ENCODE data around the gene SPART. TPM values are rescaled to one million over a fixed set of nuclear protein-coding genes. Genes with fewer than 3 reads are reported as not detected.

The SPART gene, protein sequence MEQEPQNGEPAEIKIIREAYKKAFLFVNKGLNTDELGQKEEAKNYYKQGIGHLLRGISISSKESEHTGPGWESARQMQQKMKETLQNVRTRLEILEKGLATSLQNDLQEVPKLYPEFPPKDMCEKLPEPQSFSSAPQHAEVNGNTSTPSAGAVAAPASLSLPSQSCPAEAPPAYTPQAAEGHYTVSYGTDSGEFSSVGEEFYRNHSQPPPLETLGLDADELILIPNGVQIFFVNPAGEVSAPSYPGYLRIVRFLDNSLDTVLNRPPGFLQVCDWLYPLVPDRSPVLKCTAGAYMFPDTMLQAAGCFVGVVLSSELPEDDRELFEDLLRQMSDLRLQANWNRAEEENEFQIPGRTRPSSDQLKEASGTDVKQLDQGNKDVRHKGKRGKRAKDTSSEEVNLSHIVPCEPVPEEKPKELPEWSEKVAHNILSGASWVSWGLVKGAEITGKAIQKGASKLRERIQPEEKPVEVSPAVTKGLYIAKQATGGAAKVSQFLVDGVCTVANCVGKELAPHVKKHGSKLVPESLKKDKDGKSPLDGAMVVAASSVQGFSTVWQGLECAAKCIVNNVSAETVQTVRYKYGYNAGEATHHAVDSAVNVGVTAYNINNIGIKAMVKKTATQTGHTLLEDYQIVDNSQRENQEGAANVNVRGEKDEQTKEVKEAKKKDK
- 10 to 100 TPM; 20.9 to 24.9 TPM for total RNA-seq

GRCh38 chr13:36346222-36347083, at the start of gene SPART:
TSS of gene SPART (minus strand) at chr13:36346394. CDS start at chr13:36335830, 10,564 bp downstream.
- DNase-seq, result peak; percentile 93
- no peaks in the 10 kb centered on the region for H3K36me3 Mint-ChIP-seq (ENCODE audit: low read depth)
- H3K27me3 Mint-ChIP-seq, result no peaks in the 10 kb centered on the region
- POLR2A ChIA-PET, result no interaction called here
- peak within 1 kb of the TSS; percentile 90 for H3K4me3 Mint-ChIP-seq
- peak within 1 kb of the TSS; percentile 98 for H3K27ac Mint-ChIP-seq
- H3K4me1 Mint-ChIP-seq, result peaks cover 28% of the 10 kb centered on the region
- H3K9me3 Mint-ChIP-seq, result no peaks in the 10 kb centered on the region
- CTCF ChIA-PET, result interaction anchor here (0.6 to 2.0 kb wide), 11 partner anchors 9 to 654 kb away, joined by 3 to 12 read pairs (median 3); no protein-coding TSS in a partner anchor

DNA sequence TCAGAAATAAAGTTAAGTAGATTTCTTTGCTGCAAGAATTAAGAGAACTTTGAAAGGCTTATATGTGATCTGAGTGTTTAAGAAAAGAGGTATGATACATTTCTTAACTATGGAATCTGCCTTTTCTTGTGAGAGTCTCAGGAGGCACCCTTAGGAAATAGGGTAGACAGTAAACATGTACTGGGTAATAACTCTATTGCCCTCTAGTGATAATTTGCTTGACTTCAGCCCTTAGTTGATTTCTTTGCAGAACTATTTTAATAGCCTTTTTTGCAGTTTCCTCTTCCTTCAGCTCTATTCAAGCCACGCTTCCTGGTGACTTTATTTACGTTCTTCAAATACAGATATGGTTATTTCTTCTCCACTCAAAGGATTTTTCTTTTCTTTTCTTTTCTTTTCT, 49.1 kb upstream of the SPART start:
- peaks cover 13% of the 10 kb centered on the region for H3K27me3 Mint-ChIP-seq
- DNase-seq, result no peak
- CTCF ChIA-PET, result interaction anchor here (1.0 kb wide), 1 partner anchor 28 kb away, joined by 3 read pairs; no protein-coding TSS in a partner anchor
- no peaks in the 10 kb centered on the region for H3K9me3 Mint-ChIP-seq
- H3K27ac Mint-ChIP-seq, result no peak overlapping the region
- H3K36me3 Mint-ChIP-seq (ENCODE audit: low read depth), result no peaks in the 10 kb centered on the region
- POLR2A ChIA-PET, result no interaction called here
- no peak overlapping the region for H3K4me3 Mint-ChIP-seq
- no peaks in the 10 kb centered on the region for H3K4me1 Mint-ChIP-seq

DNA sequence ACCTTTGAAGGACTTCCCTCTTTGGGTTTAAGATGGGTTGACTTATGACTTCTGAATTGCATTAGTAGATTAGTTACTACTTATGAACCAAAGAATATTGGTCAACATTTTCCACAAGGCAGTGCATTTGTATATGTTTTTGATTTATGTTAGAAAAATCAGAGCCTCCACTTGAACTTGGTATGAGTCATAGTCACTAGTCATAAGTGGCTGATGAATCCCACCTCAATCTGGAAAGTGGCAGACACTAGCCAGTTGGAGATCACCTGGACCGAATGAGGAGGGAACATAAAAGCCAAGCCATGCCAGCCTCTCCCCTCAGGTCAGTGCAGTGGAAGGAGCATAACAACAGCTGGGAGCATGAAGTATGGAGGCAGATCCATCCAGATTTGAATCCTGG, 39.3 kb upstream of the SPART start:
- H3K27me3 Mint-ChIP-seq, result peaks cover 4% of the 10 kb centered on the region
- DNase-seq, result no peak
- CTCF ChIA-PET, result no interaction called here
- H3K27ac Mint-ChIP-seq, result no peak overlapping the region
- H3K4me1 Mint-ChIP-seq, result no peaks in the 10 kb centered on the region
- POLR2A ChIA-PET, result no interaction called here
- H3K9me3 Mint-ChIP-seq, result no peaks in the 10 kb centered on the region
- H3K36me3 Mint-ChIP-seq (ENCODE audit: low read depth), result no peaks in the 10 kb centered on the region
- no peak overlapping the region for H3K4me3 Mint-ChIP-seq

- no peaks in the 10 kb centered on the region for H3K9me3 Mint-ChIP-seq
- CTCF ChIA-PET, result no interaction called here
Observed at GRCh38 chr13:36382030-36382429, 35.8 kb upstream of the SPART start.

GRCh38 chr13:36377826-36378468, 31.8 kb upstream of the SPART start:
- no peaks in the 10 kb centered on the region for H3K27me3 Mint-ChIP-seq
- H3K36me3 Mint-ChIP-seq (ENCODE audit: low read depth), result no peaks in the 10 kb centered on the region

More at GRCh38 chr13:36382030-36382429, 35.8 kb upstream of the SPART start:
- no peak for DNase-seq
- no peak overlapping the region for H3K27ac Mint-ChIP-seq
- H3K36me3 Mint-ChIP-seq (ENCODE audit: low read depth), result no peaks in the 10 kb centered on the region
- no peaks in the 10 kb centered on the region for H3K4me1 Mint-ChIP-seq
- no peak overlapping the region for H3K4me3 Mint-ChIP-seq
- no peaks in the 10 kb centered on the region for H3K27me3 Mint-ChIP-seq
- POLR2A ChIA-PET, result no interaction called here

DNA sequence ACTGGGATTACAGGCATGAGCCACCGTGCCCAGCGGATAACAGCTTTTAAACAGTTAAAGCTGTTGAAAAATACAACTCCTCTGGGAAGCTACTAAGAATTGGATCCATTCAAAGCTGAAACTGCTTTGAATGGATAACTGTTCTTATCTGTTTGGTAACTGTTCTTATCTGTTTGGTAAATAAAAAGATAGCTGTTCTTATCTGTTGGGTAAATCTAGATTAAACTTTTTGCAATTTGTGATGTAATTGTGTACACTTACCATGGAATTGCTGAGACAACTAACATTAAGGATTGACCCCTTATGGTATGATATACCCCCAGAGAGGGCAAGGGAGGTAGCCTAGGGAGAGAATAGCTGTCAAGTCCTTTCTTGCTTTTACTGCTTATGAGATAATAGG, 27.9 kb upstream of the SPART start:
- H3K4me3 Mint-ChIP-seq, result no peak overlapping the region
- no peaks in the 10 kb centered on the region for H3K27me3 Mint-ChIP-seq
- CTCF ChIA-PET, result no interaction called here
- no peaks in the 10 kb centered on the region for H3K9me3 Mint-ChIP-seq
- H3K36me3 Mint-ChIP-seq (ENCODE audit: low read depth), result no peaks in the 10 kb centered on the region
- POLR2A ChIA-PET, result no interaction called here
- no peaks in the 10 kb centered on the region for H3K4me1 Mint-ChIP-seq
- H3K27ac Mint-ChIP-seq, result no peak overlapping the region
- DNase-seq, result no peak

More at GRCh38 chr13:36377826-36378468, 31.8 kb upstream of the SPART start:
- ChIA-PET CTCF (no interaction called here), POLR2A (no interaction called here)
- Mint-ChIP-seq H3K27ac (no peak overlapping the region), H3K9me3 (no peaks in the 10 kb centered on the region), H3K4me1 (no peaks in the 10 kb centered on the region), H3K4me3 (no peak overlapping the region)
- DNase-seq, result no peak

- Mint-ChIP-seq H3K36me3 (ENCODE audit: low read depth) (no peaks in the 10 kb centered on the region), H3K27me3 (no peaks in the 10 kb centered on the region), H3K9me3 (no peaks in the 10 kb centered on the region), H3K4me1 (no peaks in the 10 kb centered on the region), H3K4me3 (no peak overlapping the region), H3K27ac (no peak overlapping the region)
- ChIA-PET CTCF (no interaction called here), POLR2A (no interaction called here)
- no peak for DNase-seq
Observed at GRCh38 chr13:36371185-36371584, 25.0 kb upstream of the SPART start.

DNA sequence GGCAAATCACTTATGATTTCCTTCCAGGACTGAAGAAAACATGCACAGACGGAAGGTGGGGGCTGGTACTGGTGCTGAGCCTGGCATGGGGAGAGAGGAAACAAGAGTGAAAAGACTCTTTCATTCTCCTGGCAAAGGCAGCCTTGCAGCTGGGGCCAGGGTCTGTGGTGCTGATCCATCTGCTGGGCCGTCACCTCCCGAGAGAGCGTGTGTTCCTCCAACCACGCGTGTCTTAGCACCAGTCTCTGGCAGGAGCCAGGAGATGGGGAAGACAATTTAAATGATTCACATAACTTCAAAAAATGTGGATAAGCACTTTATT, 23.9 kb upstream of the SPART start:
- POLR2A ChIA-PET, result no interaction called here
- no peak overlapping the region for H3K27ac Mint-ChIP-seq
- no peaks in the 10 kb centered on the region for H3K36me3 Mint-ChIP-seq (ENCODE audit: low read depth)
- H3K9me3 Mint-ChIP-seq, result no peaks in the 10 kb centered on the region
- H3K4me1 Mint-ChIP-seq, result no peaks in the 10 kb centered on the region
- H3K4me3 Mint-ChIP-seq, result no peak overlapping the region
- CTCF ChIA-PET, result no interaction called here
- DNase-seq, result no peak
- no peaks in the 10 kb centered on the region for H3K27me3 Mint-ChIP-seq

GRCh38 chr13:36369268-36370107, 23.3 kb upstream of the SPART start:
- H3K27ac Mint-ChIP-seq, result no peak overlapping the region
- ChIA-PET POLR2A (no interaction called here), CTCF (interaction anchor here (0.6 kb wide), 1 partner anchor 31 kb away, joined by 3 read pairs; no protein-coding TSS in a partner anchor)
- H3K4me1 Mint-ChIP-seq, result no peaks in the 10 kb centered on the region
- H3K36me3 Mint-ChIP-seq (ENCODE audit: low read depth), result no peaks in the 10 kb centered on the region
- no peaks in the 10 kb centered on the region for H3K27me3 Mint-ChIP-seq
- no peaks in the 10 kb centered on the region for H3K9me3 Mint-ChIP-seq
- H3K4me3 Mint-ChIP-seq, result no peak overlapping the region
- no peak for DNase-seq

DNA sequence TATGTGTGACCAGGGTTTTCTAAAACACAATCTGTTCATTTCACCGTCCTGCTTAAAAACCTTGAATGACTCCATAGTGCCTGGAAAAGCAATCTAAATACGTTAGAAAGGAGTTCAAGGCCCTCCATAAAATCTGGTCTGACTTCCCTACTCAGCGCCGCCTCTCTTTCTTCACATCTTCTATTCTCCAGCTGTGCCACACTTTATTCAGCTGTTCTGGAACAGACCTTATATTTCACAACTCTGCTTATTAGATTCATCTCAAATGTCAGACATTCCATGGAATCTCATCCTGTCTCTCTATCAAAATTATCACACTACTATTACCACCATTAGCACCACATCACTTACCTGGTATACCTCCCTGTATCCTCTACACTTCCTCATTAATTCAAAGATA, 19.8 kb upstream of the SPART start:
- Mint-ChIP-seq H3K36me3 (ENCODE audit: low read depth) (no peaks in the 10 kb centered on the region), H3K9me3 (no peaks in the 10 kb centered on the region), H3K4me3 (no peak overlapping the region), H3K27ac (no peak overlapping the region), H3K27me3 (peaks cover 3% of the 10 kb centered on the region), H3K4me1 (no peaks in the 10 kb centered on the region)
- ChIA-PET POLR2A (no interaction called here), CTCF (no interaction called here)
- no peak for DNase-seq

DNA sequence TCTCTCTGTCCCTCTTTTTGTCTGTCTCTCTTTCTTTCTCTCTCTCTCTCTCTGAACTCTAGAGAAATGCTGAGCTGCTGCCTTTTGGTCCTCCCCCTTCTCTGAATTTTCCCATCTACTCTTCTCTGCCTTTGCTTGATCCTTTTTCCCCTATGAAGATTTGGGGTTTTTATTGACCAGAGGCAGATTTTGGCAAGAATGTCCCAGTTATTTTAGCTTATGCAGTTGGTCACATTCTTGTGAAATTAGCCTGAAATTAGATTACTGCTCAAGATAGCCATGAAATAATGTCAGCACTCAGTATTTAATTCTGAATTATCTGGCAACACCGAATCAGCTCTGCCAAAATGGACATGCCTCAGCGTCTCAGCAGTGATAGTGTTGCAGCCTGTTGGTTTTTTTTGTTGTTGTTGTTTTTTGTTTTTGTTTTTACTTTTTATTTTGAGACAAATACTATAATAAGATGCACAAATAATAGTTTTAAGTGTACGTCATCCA, 17.2 kb upstream of the SPART start:
- H3K4me3 Mint-ChIP-seq, result no peak overlapping the region
- no peak overlapping the region for H3K27ac Mint-ChIP-seq
- no peak for DNase-seq
- H3K27me3 Mint-ChIP-seq, result peaks cover 3% of the 10 kb centered on the region
- ChIA-PET CTCF (no interaction called here), POLR2A (no interaction called here)
- no peaks in the 10 kb centered on the region for H3K9me3 Mint-ChIP-seq
- no peaks in the 10 kb centered on the region for H3K36me3 Mint-ChIP-seq (ENCODE audit: low read depth)
- H3K4me1 Mint-ChIP-seq, result no peaks in the 10 kb centered on the region

GRCh38 chr13:36362914-36363313, 16.7 kb upstream of the SPART start:
- ChIA-PET CTCF (no interaction called here), POLR2A (no interaction called here)
- H3K36me3 Mint-ChIP-seq (ENCODE audit: low read depth), result no peaks in the 10 kb centered on the region
- no peak overlapping the region for H3K4me3 Mint-ChIP-seq
- no peak overlapping the region for H3K27ac Mint-ChIP-seq
- H3K9me3 Mint-ChIP-seq, result no peaks in the 10 kb centered on the region
- DNase-seq, result no peak
- peaks cover 3% of the 10 kb centered on the region for H3K27me3 Mint-ChIP-seq
- H3K4me1 Mint-ChIP-seq, result no peaks in the 10 kb centered on the region

Measured in activated CD4-positive, alpha-beta T cell treated with anti-CD3 and anti-CD28 coated beads, Interleukin-2, amount 10 ng/mL, durations not matched to agents 7 days and 5 days (primary cell).